OCI-LY7 (cell line): ENCODE measurements around the gene SCD. TPM values are rescaled to one million over a fixed set of nuclear protein-coding genes. Genes with fewer than 3 reads are reported as not detected.
"Not testable (repeated sequence)": the region's sequence is repeated elsewhere in the genome, so short reads cannot be mapped to it uniquely, and the experiment has no call there.

Experiments
- Bru-seq: library from RNA; stranded (reverse); fragments of 400-500 nt; gene quantifications from one replicate; lab custom pipeline; 2021; lab: Mats Ljungman, UMichigan
- BruChase-seq, 2 experiments: library from RNA; stranded (reverse); fragments of 400-500 nt; gene quantifications; one replicate each; lab custom pipeline; 2021; lab: Mats Ljungman, UMichigan
- BruUV-seq: library from RNA; stranded (reverse); fragments of 400-500 nt; replicated peaks from 2 replicates; lab custom pipeline; 2021; lab: Mats Ljungman, UMichigan
- CTCF ChIA-PET: fragments of 300-600 bp; sonication (Branson Sonifier 250); formaldehyde crosslinking; loops from one replicate; lab custom pipeline; 2022; ENCODE audit warnings: antibody characterized with exemption; ENCODE audit not compliant: unreplicated experiment; lab: Charles Lee
- POLR2A ChIA-PET: fragments of 300-600 bp; sonication (Branson Sonifier 250); formaldehyde crosslinking; loops from one replicate; lab custom pipeline; 2022; ENCODE audit warnings: antibody characterized with exemption; lab: Charles Lee
- DNase-seq: peaks from one replicate; pipeline ENCODE4 v3.0.0-alpha.2; 2015; ENCODE audit warnings: low spot score
- H2AFZ ChIP-seq: fragments of 200-600 bp; sonication (generic), shearing (Covaris generic); 2 replicates; pipeline ENCODE4 v1.6.1; 2014; ENCODE audit warnings: mild to moderate bottlenecking, antibody characterized with exemption, low read length, moderate library complexity
- H3K27ac ChIP-seq: fragments of 200-600 bp; sonication (generic); 2 replicates; pipeline ENCODE4 v1.5.1; 2014; ENCODE audit warnings: mixed run types, low read depth, mild to moderate bottlenecking, moderate library complexity, low read length, inconsistent platforms; ENCODE audit not compliant: poor library complexity, severe bottlenecking
- H3K36me3 ChIP-seq: fragments of 200-600 bp; sonication (generic); 2 replicates; pipeline ENCODE4 v1.6.1; 2014; ENCODE audit warnings: mild to moderate bottlenecking, antibody characterized with exemption, low read length, moderate library complexity, mixed read lengths; ENCODE audit not compliant: insufficient read depth
- H3K4me1 ChIP-seq: fragments of 200-600 bp; sonication (generic); 2 replicates; pipeline ENCODE4 v1.5.1; 2014; ENCODE audit warnings: mild to moderate bottlenecking, low read length; ENCODE audit not compliant: insufficient read depth, poor library complexity, severe bottlenecking
- H3K4me2 ChIP-seq: fragments of 200-600 bp; sonication (generic); 2 replicates; pipeline ENCODE4 v1.6.1; 2014; ENCODE audit warnings: mild to moderate bottlenecking, low read length
- H3K4me3 ChIP-seq: fragments of 200-600 bp; sonication (generic); 2 replicates; pipeline ENCODE4 v1.5.1; 2014; ENCODE audit warnings: mild to moderate bottlenecking, low read depth, low read length; ENCODE audit not compliant: poor library complexity, severe bottlenecking
- H3K79me2 ChIP-seq: fragments of 200-600 bp; sonication (generic); 2 replicates; pipeline ENCODE4 v1.6.1; 2016; ENCODE audit warnings: low read depth, mild to moderate bottlenecking, low read length, moderate library complexity, mixed read lengths; ENCODE audit not compliant: insufficient read depth
- H3K9me2 ChIP-seq: fragments of 200-600 bp; sonication (generic); 2 replicates; pipeline ENCODE4 v1.6.1; 2016; ENCODE audit warnings: mild to moderate bottlenecking, low read length, mixed read lengths; ENCODE audit not compliant: insufficient read depth
- H3K9me3 ChIP-seq: fragments of 200-600 bp; sonication (generic); 2 replicates; pipeline ENCODE4 v1.6.1; 2014; ENCODE audit warnings: mild to moderate bottlenecking, mixed run types, low read length, mixed read lengths
- H4K20me1 ChIP-seq: fragments of 200-600 bp; sonication (generic); 2 replicates; pipeline ENCODE4 v1.6.1; 2014; ENCODE audit warnings: mild to moderate bottlenecking, antibody characterized with exemption, low read length, moderate library complexity, mixed read lengths; ENCODE audit not compliant: insufficient read depth
- CTCF ChIP-seq: fragments of 200-600 bp; sonication (generic); conservative IDR thresholded peaks from 2 replicates; pipeline ENCODE4 v1.5.1; 2014; ENCODE audit warnings: mild to moderate bottlenecking, antibody characterized with exemption, low read length, moderate library complexity, mixed read lengths
- EZH2phosphoT487 ChIP-seq: fragments of 200-600 bp; sonication (generic); IDR thresholded peaks from 2 replicates; pipeline ENCODE4 v1.6.1; 2018; ENCODE audit warnings: low read depth, borderline replicate concordance, mild to moderate bottlenecking, mixed run types, antibody characterized with exemption, low read length, moderate library complexity, mixed read lengths
- intact Hi-C: fragments of 100-400 bp; cut with micrococcal nuclease; formaldehyde crosslinking; loops from one replicate; pipeline ENCODE4 v1.10.0; 2022; ENCODE audit not compliant: unreplicated experiment
- long read RNA-seq: library from polyadenylated mRNA; stranded (forward); transcript quantifications from one replicate; pipeline ENCODE4 v2.0.0, GENCODE V29; 2022
- total RNA-seq, 2 experiments: library from RNA; depleted of rRNA in 1 of 2; stranded (reverse); fragments of >200 nt in 1 of 2; shearing (Covaris generic) in 1 of 2; gene quantifications; 2 replicates each; pipeline ENCODE4 v1.2.3, GENCODE V29; 2014 to 2022

Gene SCD
- total RNA-seq (2014; rRNA removed; shearing (Covaris generic)) (66.1 and 76.8 TPM in 2 replicates), total RNA-seq (2022) (291 and 327 TPM in 2 replicates), Bru-seq, nascent RNA (percentile 96 among the genes with signal in this experiment), BruChase-seq, experiment 1, labeled RNA remaining after a 6-hour chase (percentile 99 among the genes with signal in this experiment), BruChase-seq, experiment 2, labeled RNA remaining after a 2-hour chase (percentile 99 among the genes with signal in this experiment)
- long read RNA-seq, full-length matches to known transcripts = 236 of 356 reads
- long read RNA-seq, partial matches to known transcripts = 90 of 356 reads
- long read RNA-seq, other reads (novel, unspliced or antisense) = 30 of 356 reads

GRCh38 chr10:100346765-100347567, at the start of gene SCD:
Gene SCD (plus strand): TSS chr10:100347233. CDS start chr10:100347505, 272 bp downstream.
- peak; percentile 97 for DNase-seq
- Histone ChIP-seq H3K9me2 (no peaks in the 10 kb centered on the region), H3K79me2 (peaks cover 54% of the 10 kb centered on the region), H3K36me3 (peaks cover 47% of the 10 kb centered on the region), H3K27ac (peak within 1 kb of the TSS; percentile 64), H3K9me3 (no peaks in the 10 kb centered on the region), H4K20me1 (peaks cover 32% of the 10 kb centered on the region), H3K4me2 (peak within 1 kb of the TSS; percentile 89), H3K4me3 (peak within 1 kb of the TSS; percentile 95), H2AFZ (peak within 1 kb of the TSS; percentile 38), H3K4me1 (peaks cover 55% of the 10 kb centered on the region)
- POLR2A ChIA-PET = interaction anchor here (0.5 to 8.5 kb wide), 16 partner anchors 13 to 678 kb away, joined by 3 to 88 read pairs (median 6); partner anchors contain the start of gene PKD2L1
- no TSS peak for BruUV-seq
- intact Hi-C loops = loop anchor here (1.0 to 2.0 kb wide), 3 partner anchors 24 to 188 kb away; partner anchors contain the start of gene HIF1AN
- CTCF ChIA-PET = interaction anchor here (0.6 to 2.0 kb wide), 6 partner anchors 10 to 1113 kb away, joined by 3 to 16 read pairs (median 4); no protein-coding TSS in a partner anchor
- no peak for TF ChIP-seq CTCF
- no peak for TF ChIP-seq EZH2phosphoT487

GRCh38 chr10:100297242-100297641, 49.8 kb upstream of the SCD start:
- H3K9me2 ChIP-seq = no peaks in the 10 kb centered on the region
- intact Hi-C loops = no loop called here
- peak overlapping the region; percentile 15 for H3K4me3 ChIP-seq
- no peak overlapping the region for H2AFZ ChIP-seq
- H3K4me1 ChIP-seq = peaks cover 24% of the 10 kb centered on the region
- BruUV-seq = no TSS peak
- POLR2A ChIA-PET = interaction anchor here (0.7 kb wide), 1 partner anchor 73 kb away, joined by 5 read pairs; no protein-coding TSS in a partner anchor
- H4K20me1 ChIP-seq = no peaks in the 10 kb centered on the region
- no peaks in the 10 kb centered on the region for H3K79me2 ChIP-seq
- peak overlapping the region; percentile 55 for H3K4me2 ChIP-seq
- CTCF ChIA-PET = interaction anchor here (0.6 kb wide), 1 partner anchor 25 kb away, joined by 3 read pairs; no protein-coding TSS in a partner anchor
- no peak for TF ChIP-seq CTCF
- no peak for TF ChIP-seq EZH2phosphoT487
- no peak for DNase-seq
- no peaks in the 10 kb centered on the region for H3K9me3 ChIP-seq
- no peak overlapping the region for H3K27ac ChIP-seq
- no peaks in the 10 kb centered on the region for H3K36me3 ChIP-seq

- H3K4me1 ChIP-seq = peaks cover 24% of the 10 kb centered on the region
- intact Hi-C loops = loop anchor here (5.0 to 10.0 kb wide), 3 partner anchors 206 to 574 kb away; no protein-coding TSS in a partner anchor
- CTCF ChIA-PET, H3K9me2 ChIP-seq, POLR2A ChIA-PET, H3K79me2 ChIP-seq, H4K20me1 ChIP-seq, H3K9me3 ChIP-seq, H3K4me3 ChIP-seq, DNase-seq, BruUV-seq, H2AFZ ChIP-seq, H3K4me2 ChIP-seq, H3K27ac ChIP-seq, H3K36me3 ChIP-seq: not testable (repeated sequence)
Measured at GRCh38 chr10:100301123-100301522, 45.9 kb upstream of the SCD start.
